AG09319 (cell line): ENCODE data around the gene CXCL11.

Experiments
- DNase-seq: peaks from one replicate; pipeline ENCODE4 v3.0.0-alpha.2; 2010; ENCODE audit warnings: low read depth; ENCODE audit errors: extremely low read depth
- CTCF ChIP-seq: IDR thresholded peaks from 2 replicates; pipeline ENCODE4 v1.5.1; 2011; ENCODE audit warnings: low read depth, mild to moderate bottlenecking, inconsistent platforms, low read length, moderate library complexity

CXCL11 gene

GRCh38 chr4:76035141-76035540 is 729 bp downstream of the CXCL11 start:
- TF ChIP-seq CTCF: no peak
- DNase-seq: no peak

GRCh38 chr4:76029300-76029699 is 6.6 kb downstream of the CXCL11 start:
- no peak for DNase-seq
- TF ChIP-seq CTCF: no peak

GRCh38 chr4:76028350-76028765 is 7.5 kb downstream of the CXCL11 start:
- TF ChIP-seq CTCF: no peak
- DNase-seq: no peak

- no peak for TF ChIP-seq CTCF
- DNase-seq: no peak
These were observed 11.8 kb downstream of the CXCL11 start for GRCh38 chr4:76024065-76024464.

GRCh38 chr4:76023389-76023788 is 12.5 kb downstream of the CXCL11 start, which contains the start of gene CXCL10:
CXCL10 (minus strand) TSS chr4:76023497; CDS start chr4:76023431, 66 bp downstream.
- DNase-seq: no peak
- no peak for TF ChIP-seq CTCF

- DNase-seq: no peak
- no peak for TF ChIP-seq CTCF
These were observed 13.2 kb downstream of the CXCL11 start for GRCh38 chr4:76022677-76023076.

- DNase-seq: no peak
- TF ChIP-seq CTCF: no peak
These were observed 13.8 kb downstream of the CXCL11 start for GRCh38 chr4:76022031-76022430.
